ENCODE measurements around the gene PDGFA.

DNA sequence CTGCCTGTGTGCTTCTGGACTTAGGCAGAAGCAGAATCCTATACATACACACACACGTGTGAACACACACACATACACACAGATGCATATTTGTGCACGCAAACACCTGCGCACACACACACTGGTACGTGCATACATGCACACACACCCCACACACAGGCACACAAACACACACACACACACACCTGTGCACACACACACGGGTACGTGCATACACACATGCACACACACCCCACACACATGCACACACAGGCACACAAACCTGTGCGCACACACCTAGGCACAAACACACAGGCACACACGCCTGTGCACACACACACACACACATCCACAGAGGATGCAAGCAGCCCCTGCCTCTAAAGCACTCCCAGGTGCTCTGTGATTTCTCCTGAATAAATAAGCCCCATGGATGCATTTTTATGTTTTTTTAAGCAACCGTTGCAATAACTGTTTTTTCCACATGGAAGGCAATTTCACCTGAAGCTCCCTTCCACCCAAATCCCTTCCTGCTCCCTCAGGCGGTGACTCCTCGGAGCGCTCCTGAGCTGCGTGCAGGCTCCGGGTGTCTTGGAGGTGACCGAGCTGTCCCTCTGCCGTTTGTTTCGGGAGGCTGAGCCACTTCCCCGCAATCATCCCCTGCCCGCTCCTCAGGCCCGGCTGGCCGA, 41.5 kb upstream of the PDGFA start:
- no peak for TF ChIP-seq ZNF274 (IDR thresholded peaks at IDR 0.05; ENCODE audit: low read depth, low read length)
- no peak for TF ChIP-seq YY1 (IDR thresholded peaks at IDR 0.05; ENCODE audit: insufficient read depth, insufficient read length)
- TF ChIP-seq SUZ12 (IDR thresholded peaks at IDR 0.05; ENCODE audit: extremely low read depth, insufficient read depth, insufficient read length): no peak

All from NT2/D1 (cell line).